ENCODE measurements around the gene MVB12B.

- TF ChIP-seq CTCF (IDR thresholded peaks at IDR 0.05; ENCODE audit: insufficient read depth, low read length) (no peak), POLR2AphosphoS5 (IDR thresholded peaks at IDR 0.05; ENCODE audit: low read depth) (no peak), GABPA (IDR thresholded peaks at IDR 0.05; ENCODE audit: low read depth) (no peak)
Measured at GRCh38 chr9:126383406-126384046, 56.9 kb downstream of the MVB12B start.
